Measurements from ENCODE around the gene CNFN.

GRCh38 chr19:42351079-42351735 lies 38.9 kb downstream of the CNFN start:
- no peak for TF ChIP-seq USF2 (IDR thresholded peaks at IDR 0.05)
- TF ChIP-seq POLR2A (IDR thresholded peaks at IDR 0.05; ENCODE audit: low read length), result no peak
- no peak for TF ChIP-seq CHD2 (IDR thresholded peaks at IDR 0.05; ENCODE audit: low read length, partially characterized antibody)
- TF ChIP-seq CTCF (IDR thresholded peaks at IDR 0.05), result no peak
- no peak for TF ChIP-seq PBX3 (IDR thresholded peaks at IDR 0.05)
- TF ChIP-seq MAX (IDR thresholded peaks at IDR 0.05), result no peak
- no peak for TF ChIP-seq EP300 (IDR thresholded peaks at IDR 0.05)
- no peak for TF ChIP-seq RNF2 (IDR thresholded peaks at IDR 0.05; ENCODE audit: borderline replicate concordance, low read depth)
- TF ChIP-seq MAZ (IDR thresholded peaks at IDR 0.05; ENCODE audit: borderline replicate concordance, low read depth, low read length), result no peak
- no peak for TF ChIP-seq E2F6 (IDR thresholded peaks at IDR 0.05; ENCODE audit: borderline replicate concordance, low read depth)
